Measurements from ENCODE around the gene GALNT14. TPM values are rescaled to one million over a fixed set of nuclear protein-coding genes. Genes with fewer than 3 reads are reported as not detected.

GALNT14 gene
- total RNA-seq, 1 experiment from 2014 or later, result 1.6 TPM

GRCh38 chr2:31067259-31067658 lies 71.0 kb downstream of the GALNT14 start:
- H3K4me3 ChIP-seq (ENCODE audit: low read length), result no peak overlapping the region
- no peak for DNase-seq
- no peaks in the 10 kb centered on the region for H4K20me1 ChIP-seq (ENCODE audit: insufficient read depth, low read depth, low read length)
- no peaks in the 10 kb centered on the region for H3K79me2 ChIP-seq (ENCODE audit: low read length)
- no peaks in the 10 kb centered on the region for H3K4me1 ChIP-seq (ENCODE audit: low read length)
- H3K9me2 ChIP-seq (replicated peaks; ENCODE audit: insufficient read depth, low read length), result no peaks in the 10 kb centered on the region
- no peak overlapping the region for H3K4me2 ChIP-seq (ENCODE audit: low read depth, low read length, poor library complexity, severe bottlenecking)
- H3K9me3 ChIP-seq (ENCODE audit: low read length), result no peaks in the 10 kb centered on the region
- H2AFZ ChIP-seq (ENCODE audit: low read length), result no peak overlapping the region
- H3K9ac ChIP-seq (ENCODE audit: low read length), result no peak overlapping the region
- no peaks in the 10 kb centered on the region for H3K27me3 ChIP-seq (ENCODE audit: low read length)
- H3K27ac ChIP-seq (ENCODE audit: low read length), result no peak overlapping the region
- no peaks in the 10 kb centered on the region for H3K36me3 ChIP-seq (ENCODE audit: insufficient read depth, low read length)

GRCh38 chr2:31066551-31066950 lies 71.7 kb downstream of the GALNT14 start:
- DNase-seq, result no peak
- H3K27me3 ChIP-seq (ENCODE audit: low read length), result no peaks in the 10 kb centered on the region
- H3K9me3 ChIP-seq (ENCODE audit: low read length), result no peaks in the 10 kb centered on the region
- no peak overlapping the region for H2AFZ ChIP-seq (ENCODE audit: low read length)
- no peaks in the 10 kb centered on the region for H3K79me2 ChIP-seq (ENCODE audit: low read length)
- H3K9me2 ChIP-seq (replicated peaks; ENCODE audit: insufficient read depth, low read length), result no peaks in the 10 kb centered on the region
- no peak overlapping the region for H3K9ac ChIP-seq (ENCODE audit: low read length)
- no peaks in the 10 kb centered on the region for H4K20me1 ChIP-seq (ENCODE audit: insufficient read depth, low read depth, low read length)
- H3K4me1 ChIP-seq (ENCODE audit: low read length), result no peaks in the 10 kb centered on the region
- no peak overlapping the region for H3K27ac ChIP-seq (ENCODE audit: low read length)
- H3K4me2 ChIP-seq (ENCODE audit: low read depth, low read length, poor library complexity, severe bottlenecking), result no peak overlapping the region
- H3K36me3 ChIP-seq (ENCODE audit: insufficient read depth, low read length), result no peaks in the 10 kb centered on the region
- H3K4me3 ChIP-seq (ENCODE audit: low read length), result no peak overlapping the region

- no peak for DNase-seq
- no peak overlapping the region for H2AFZ ChIP-seq (ENCODE audit: low read length)
- no peaks in the 10 kb centered on the region for H3K79me2 ChIP-seq (ENCODE audit: low read length)
- H4K20me1 ChIP-seq (ENCODE audit: insufficient read depth, low read depth, low read length), result no peaks in the 10 kb centered on the region
- no peak overlapping the region for H3K9ac ChIP-seq (ENCODE audit: low read length)
- H3K9me3 ChIP-seq (ENCODE audit: low read length), result no peaks in the 10 kb centered on the region
- no peaks in the 10 kb centered on the region for H3K4me1 ChIP-seq (ENCODE audit: low read length)
- H3K27me3 ChIP-seq (ENCODE audit: low read length), result no peaks in the 10 kb centered on the region
- no peak overlapping the region for H3K27ac ChIP-seq (ENCODE audit: low read length)
- H3K4me3 ChIP-seq (ENCODE audit: low read length), result no peak overlapping the region
- H3K9me2 ChIP-seq (replicated peaks; ENCODE audit: insufficient read depth, low read length), result no peaks in the 10 kb centered on the region
- H3K36me3 ChIP-seq (ENCODE audit: insufficient read depth, low read length), result no peaks in the 10 kb centered on the region
- no peak overlapping the region for H3K4me2 ChIP-seq (ENCODE audit: low read depth, low read length, poor library complexity, severe bottlenecking)
Measured at GRCh38 chr2:31066086-31066485, 72.2 kb downstream of the GALNT14 start.

- Histone ChIP-seq H3K79me2 (ENCODE audit: low read length) (no peaks in the 10 kb centered on the region), H3K27ac (ENCODE audit: low read length) (no peak overlapping the region), H3K36me3 (ENCODE audit: insufficient read depth, low read length) (no peaks in the 10 kb centered on the region), H3K27me3 (ENCODE audit: low read length) (no peaks in the 10 kb centered on the region), H3K4me1 (ENCODE audit: low read length) (no peaks in the 10 kb centered on the region), H3K4me3 (ENCODE audit: low read length) (no peak overlapping the region), H3K9ac (ENCODE audit: low read length) (no peak overlapping the region), H3K4me2 (ENCODE audit: low read depth, low read length, poor library complexity, severe bottlenecking) (no peak overlapping the region), H4K20me1 (ENCODE audit: insufficient read depth, low read depth, low read length) (no peaks in the 10 kb centered on the region), H2AFZ (ENCODE audit: low read length) (no peak overlapping the region), H3K9me3 (ENCODE audit: low read length) (no peaks in the 10 kb centered on the region), H3K9me2 (replicated peaks; ENCODE audit: insufficient read depth, low read length) (no peaks in the 10 kb centered on the region)
- DNase-seq, result no peak
Measured at GRCh38 chr2:31065356-31065755, 72.9 kb downstream of the GALNT14 start.

- Histone ChIP-seq H3K9ac (ENCODE audit: low read length) (no peak overlapping the region), H3K27me3 (ENCODE audit: low read length) (no peaks in the 10 kb centered on the region), H3K4me2 (ENCODE audit: low read depth, low read length, poor library complexity, severe bottlenecking) (no peak overlapping the region), H3K27ac (ENCODE audit: low read length) (no peak overlapping the region), H3K9me2 (replicated peaks; ENCODE audit: insufficient read depth, low read length) (no peaks in the 10 kb centered on the region), H3K79me2 (ENCODE audit: low read length) (no peaks in the 10 kb centered on the region), H3K36me3 (ENCODE audit: insufficient read depth, low read length) (no peaks in the 10 kb centered on the region), H3K9me3 (ENCODE audit: low read length) (no peaks in the 10 kb centered on the region), H3K4me3 (ENCODE audit: low read length) (no peak overlapping the region), H3K4me1 (ENCODE audit: low read length) (no peaks in the 10 kb centered on the region), H4K20me1 (ENCODE audit: insufficient read depth, low read depth, low read length) (no peaks in the 10 kb centered on the region), H2AFZ (ENCODE audit: low read length) (no peak overlapping the region)
- DNase-seq, result no peak
Measured at GRCh38 chr2:31060397-31060796, 77.8 kb downstream of the GALNT14 start.

- H3K36me3 ChIP-seq (ENCODE audit: insufficient read depth, low read length), result no peaks in the 10 kb centered on the region
- DNase-seq, result no peak
- no peak overlapping the region for H3K4me3 ChIP-seq (ENCODE audit: low read length)
- H3K4me1 ChIP-seq (ENCODE audit: low read length), result no peaks in the 10 kb centered on the region
- no peak overlapping the region for H2AFZ ChIP-seq (ENCODE audit: low read length)
- H3K9me3 ChIP-seq (ENCODE audit: low read length), result no peaks in the 10 kb centered on the region
- H3K27me3 ChIP-seq (ENCODE audit: low read length), result no peaks in the 10 kb centered on the region
- no peak overlapping the region for H3K4me2 ChIP-seq (ENCODE audit: low read depth, low read length, poor library complexity, severe bottlenecking)
- no peak overlapping the region for H3K27ac ChIP-seq (ENCODE audit: low read length)
- H4K20me1 ChIP-seq (ENCODE audit: insufficient read depth, low read depth, low read length), result no peaks in the 10 kb centered on the region
- no peaks in the 10 kb centered on the region for H3K9me2 ChIP-seq (replicated peaks; ENCODE audit: insufficient read depth, low read length)
- no peaks in the 10 kb centered on the region for H3K79me2 ChIP-seq (ENCODE audit: low read length)
- H3K9ac ChIP-seq (ENCODE audit: low read length), result no peak overlapping the region
Measured at GRCh38 chr2:31058096-31059035, 79.9 kb downstream of the GALNT14 start.

- Histone ChIP-seq H3K9me3 (ENCODE audit: low read length) (no peaks in the 10 kb centered on the region), H3K4me2 (ENCODE audit: low read depth, low read length, poor library complexity, severe bottlenecking) (no peak overlapping the region), H3K27me3 (ENCODE audit: low read length) (no peaks in the 10 kb centered on the region), H3K36me3 (ENCODE audit: insufficient read depth, low read length) (no peaks in the 10 kb centered on the region), H3K9me2 (replicated peaks; ENCODE audit: insufficient read depth, low read length) (no peaks in the 10 kb centered on the region), H3K79me2 (ENCODE audit: low read length) (no peaks in the 10 kb centered on the region), H4K20me1 (ENCODE audit: insufficient read depth, low read depth, low read length) (no peaks in the 10 kb centered on the region), H3K27ac (ENCODE audit: low read length) (no peak overlapping the region), H3K4me3 (ENCODE audit: low read length) (no peak overlapping the region), H3K4me1 (ENCODE audit: low read length) (no peaks in the 10 kb centered on the region), H2AFZ (ENCODE audit: low read length) (no peak overlapping the region), H3K9ac (ENCODE audit: low read length) (no peak overlapping the region)
- DNase-seq, result no peak
Measured at GRCh38 chr2:31057691-31058090, 80.5 kb downstream of the GALNT14 start.

GRCh38 chr2:31055938-31056337 lies 82.3 kb downstream of the GALNT14 start:
- Histone ChIP-seq H4K20me1 (ENCODE audit: insufficient read depth, low read depth, low read length) (no peaks in the 10 kb centered on the region), H3K27ac (ENCODE audit: low read length) (no peak overlapping the region), H3K36me3 (ENCODE audit: insufficient read depth, low read length) (no peaks in the 10 kb centered on the region), H3K79me2 (ENCODE audit: low read length) (no peaks in the 10 kb centered on the region), H3K27me3 (ENCODE audit: low read length) (no peaks in the 10 kb centered on the region), H3K9me2 (replicated peaks; ENCODE audit: insufficient read depth, low read length) (no peaks in the 10 kb centered on the region), H2AFZ (ENCODE audit: low read length) (no peak overlapping the region), H3K4me1 (ENCODE audit: low read length) (no peaks in the 10 kb centered on the region), H3K4me2 (ENCODE audit: low read depth, low read length, poor library complexity, severe bottlenecking) (no peak overlapping the region), H3K9ac (ENCODE audit: low read length) (no peak overlapping the region), H3K9me3 (ENCODE audit: low read length) (no peaks in the 10 kb centered on the region), H3K4me3 (ENCODE audit: low read length) (no peak overlapping the region)
- no peak for DNase-seq
